AG04450 (cell line): ENCODE data around the gene STIM1. TPM values are rescaled to one million over a fixed set of nuclear protein-coding genes. Genes with fewer than 3 reads are reported as not detected.

Experiments
- CTCF ChIA-PET: fragments of 300-600, 350-600 bp; formaldehyde crosslinking; extraction: SDS; loops from one replicate; lab custom pipeline; 2022; ENCODE audit warnings: antibody characterized with exemption, inconsistent platforms; lab: Charles Lee
- POLR2A ChIA-PET: fragments of 350-600 bp; formaldehyde crosslinking; extraction: SDS; loops from one replicate; lab custom pipeline; 2021; ENCODE audit warnings: antibody characterized with exemption, inconsistent platforms; lab: Yijun Ruan, JAX
- DNase-seq: peaks from one replicate; pipeline ENCODE4 v3.0.0-alpha.2; 2011; ENCODE audit warnings: low read depth, low spot score
- H3K27ac ChIP-seq: one replicate; pipeline ENCODE4 v1.5.1; 2012; ENCODE audit warnings: low read depth, low read length, control low read depth
- H3K27me3 ChIP-seq: one replicate; pipeline ENCODE4 v1.6.0; 2012; ENCODE audit warnings: low read length; ENCODE audit not compliant: control insufficient read depth, insufficient read depth
- H3K4me3 ChIP-seq: 2 replicates; pipeline ENCODE4 v1.5.1; 2011; ENCODE audit warnings: mild to moderate bottlenecking, low read depth, low read length, control low read depth
- H3K9me3 ChIP-seq: 2 replicates; pipeline ENCODE4 v1.5.1; 2012; ENCODE audit warnings: low read length; ENCODE audit not compliant: control insufficient read depth, insufficient read depth
- CTCF ChIP-seq: IDR thresholded peaks from 2 replicates; pipeline ENCODE4 v1.5.1; 2011; ENCODE audit warnings: low read depth, low read length, control low read depth, inconsistent platforms
- polyA plus RNA-seq: library from polyadenylated mRNA; depleted of rRNA; stranded (reverse); fragments of >200 nt; gene quantifications from 2 replicates; pipeline ENCODE4 v1.2.3, GENCODE V29; 2011

Gene STIM1
- polyA plus RNA-seq, 1 experiment, result 23.4 TPM

- H3K27me3 ChIP-seq, result no peaks in the 10 kb centered on the region
- CTCF ChIA-PET, result interaction anchor here (0.6 to 2.4 kb wide), 4 partner anchors 72 to 146 kb away, joined by 5 to 13 read pairs (median 10); partner anchors contain the start of gene STIM1
- no peaks in the 10 kb centered on the region; the same call in 1 of the 2 replicates for H3K9me3 ChIP-seq
- H3K27ac ChIP-seq, result no peak overlapping the region
- no peak for DNase-seq
- no peak overlapping the region for H3K4me3 ChIP-seq
- POLR2A ChIA-PET, result interaction anchor here (0.8 kb wide), 1 partner anchor 22 kb away, joined by 3 read pairs; no protein-coding TSS in a partner anchor
- no peak for TF ChIP-seq CTCF
Measured at GRCh38 chr11:3926458-3927095, 71.1 kb downstream of the STIM1 start.

- CTCF ChIA-PET, result interaction anchor here (0.6 to 2.4 kb wide), 5 partner anchors 49 to 145 kb away, joined by 3 to 13 read pairs (median 10); partner anchors contain the start of gene STIM1
Measured at GRCh38 chr11:3927129-3927796, 71.8 kb downstream of the STIM1 start.

GRCh38 chr11:3929232-3929631 is 73.8 kb downstream of the STIM1 start:
- no peak for DNase-seq
- TF ChIP-seq CTCF, result no peak
- Histone ChIP-seq H3K27ac (no peak overlapping the region), H3K9me3 (no peaks in the 10 kb centered on the region), H3K27me3 (no peaks in the 10 kb centered on the region), H3K4me3 (no peak overlapping the region)
- ChIA-PET POLR2A (no interaction called here), CTCF (interaction anchor here (1.6 to 1.7 kb wide), 2 partner anchors 74 to 143 kb away, joined by 6 to 8 read pairs; partner anchors contain the start of gene STIM1)

More at GRCh38 chr11:3927129-3927796, 71.8 kb downstream of the STIM1 start:
- Histone ChIP-seq H3K27me3 (no peaks in the 10 kb centered on the region), H3K9me3 (no peaks in the 10 kb centered on the region; the same call in 1 of the 2 replicates), H3K4me3 (no peak overlapping the region), H3K27ac (no peak overlapping the region)
- POLR2A ChIA-PET, result no interaction called here
- TF ChIP-seq CTCF, result no peak
- DNase-seq, result no peak

GRCh38 chr11:3929649-3930048 is 74.2 kb downstream of the STIM1 start:
- no peak for TF ChIP-seq CTCF
- Histone ChIP-seq H3K9me3 (no peaks in the 10 kb centered on the region), H3K27me3 (no peaks in the 10 kb centered on the region), H3K4me3 (no peak overlapping the region), H3K27ac (no peak overlapping the region)
- no peak for DNase-seq
- CTCF ChIA-PET, result interaction anchor here (1.1 to 1.7 kb wide), 3 partner anchors 74 to 143 kb away, joined by 3 to 8 read pairs (median 6); partner anchors contain the start of gene STIM1
- POLR2A ChIA-PET, result no interaction called here
